Common myeloid progenitor, CD34-positive (primary cell): Measurements from ENCODE around the gene SLC16A8.
A peak's percentile ranks its signal among the peaks of the same experiment; 100 is the strongest.

Experiments used
- CTCF ChIA-PET: fragments of 350-600 bp; sonication (Branson Sonifier 250); formaldehyde crosslinking; loops from one replicate; lab custom pipeline; 2021; ENCODE audit warnings: antibody characterized with exemption; lab: Charles Lee
- POLR2A ChIA-PET: fragments of 350-600 bp; sonication (Branson Sonifier 250); formaldehyde crosslinking; loops from one replicate; lab custom pipeline; 2021; ENCODE audit warnings: antibody characterized with exemption; lab: Charles Lee
- DNase-seq, 3 donors: peaks; one replicate each; pipeline versions ENCODE4 v3.0.0 to v3.0.0-alpha.2; 2013
- H3K27ac ChIP-seq, 2 experiments: 1 replicate in 1 of 2; 2 replicates in 1 of 2; pipeline ENCODE4 v1.7.0; 2013; ENCODE audit warnings: inconsistent platforms in 2 of 2, low read length in 2 of 2, mild to moderate bottlenecking in 2 of 2, low read depth in 1 of 2, moderate library complexity in 1 of 2; ENCODE audit not compliant: severe bottlenecking in 2 of 2, insufficient read depth in 1 of 2, poor library complexity in 1 of 2
- H3K27me3 ChIP-seq, 5 experiments: replicated peaks in 2 of 5; 1 replicate in 3 of 5; 2 replicates in 2 of 5; pipeline versions ENCODE4 v1.6.1 to v1.7.0; 2013; ENCODE audit warnings: low read length in 4 of 5, mild to moderate bottlenecking in 2 of 5, moderate library complexity in 2 of 5, inconsistent platforms in 1 of 5; ENCODE audit not compliant: insufficient read depth in 5 of 5, control insufficient read depth in 4 of 5
- H3K36me3 ChIP-seq, 4 experiments: 1 replicate in 2 of 4; 2 replicates in 2 of 4; pipeline versions ENCODE4 v1.6.1 to v1.7.0; 2013; ENCODE audit warnings: low read length in 3 of 4, control low read depth in 1 of 4, mild to moderate bottlenecking in 1 of 4; ENCODE audit not compliant: control insufficient read depth in 4 of 4, insufficient read depth in 4 of 4
- H3K4me1 ChIP-seq, 4 experiments: 1 replicate in 3 of 4; 2 replicates in 1 of 4; pipeline versions ENCODE4 v1.6.1 to v1.7.1; 2013; ENCODE audit warnings: low read length in 3 of 4, mild to moderate bottlenecking in 3 of 4, control low read depth in 1 of 4, inconsistent platforms in 1 of 4, moderate library complexity in 1 of 4; ENCODE audit not compliant: control insufficient read depth in 4 of 4, insufficient read depth in 4 of 4; ENCODE audit errors: control extremely low read depth in 1 of 4
- H3K4me3 ChIP-seq, 7 experiments: 1 replicate in 4 of 7; 2 replicates in 3 of 7; pipeline versions ENCODE4 v1.5.1 to v1.7.0; 2013; ENCODE audit warnings: mild to moderate bottlenecking in 7 of 7, low read length in 6 of 7, moderate library complexity in 6 of 7, inconsistent platforms in 2 of 7, low read depth in 2 of 7, control low read depth in 1 of 7; ENCODE audit not compliant: insufficient read depth in 4 of 7, control insufficient read depth in 1 of 7; ENCODE audit errors: extremely low read depth in 1 of 7
- H3K9me3 ChIP-seq, 5 experiments: 1 replicate in 4 of 5; 2 replicates in 1 of 5; pipeline versions ENCODE4 v1.6.1 to v1.7.1; 2013; ENCODE audit warnings: low read length in 4 of 5, mild to moderate bottlenecking in 2 of 5, inconsistent platforms in 1 of 5, low read depth in 1 of 5, moderate library complexity in 1 of 5; ENCODE audit not compliant: control insufficient read depth in 4 of 5, insufficient read depth in 2 of 5; ENCODE audit errors: control extremely low read depth in 1 of 5
- WGBS: methylation state at CpG from one replicate; pipeline ENCODE4 v1.1.5; 2013; ENCODE audit not compliant: insufficient coverage; 5-methylcytosine and 5-hydroxymethylcytosine counted together

The SLC16A8 gene

DNA sequence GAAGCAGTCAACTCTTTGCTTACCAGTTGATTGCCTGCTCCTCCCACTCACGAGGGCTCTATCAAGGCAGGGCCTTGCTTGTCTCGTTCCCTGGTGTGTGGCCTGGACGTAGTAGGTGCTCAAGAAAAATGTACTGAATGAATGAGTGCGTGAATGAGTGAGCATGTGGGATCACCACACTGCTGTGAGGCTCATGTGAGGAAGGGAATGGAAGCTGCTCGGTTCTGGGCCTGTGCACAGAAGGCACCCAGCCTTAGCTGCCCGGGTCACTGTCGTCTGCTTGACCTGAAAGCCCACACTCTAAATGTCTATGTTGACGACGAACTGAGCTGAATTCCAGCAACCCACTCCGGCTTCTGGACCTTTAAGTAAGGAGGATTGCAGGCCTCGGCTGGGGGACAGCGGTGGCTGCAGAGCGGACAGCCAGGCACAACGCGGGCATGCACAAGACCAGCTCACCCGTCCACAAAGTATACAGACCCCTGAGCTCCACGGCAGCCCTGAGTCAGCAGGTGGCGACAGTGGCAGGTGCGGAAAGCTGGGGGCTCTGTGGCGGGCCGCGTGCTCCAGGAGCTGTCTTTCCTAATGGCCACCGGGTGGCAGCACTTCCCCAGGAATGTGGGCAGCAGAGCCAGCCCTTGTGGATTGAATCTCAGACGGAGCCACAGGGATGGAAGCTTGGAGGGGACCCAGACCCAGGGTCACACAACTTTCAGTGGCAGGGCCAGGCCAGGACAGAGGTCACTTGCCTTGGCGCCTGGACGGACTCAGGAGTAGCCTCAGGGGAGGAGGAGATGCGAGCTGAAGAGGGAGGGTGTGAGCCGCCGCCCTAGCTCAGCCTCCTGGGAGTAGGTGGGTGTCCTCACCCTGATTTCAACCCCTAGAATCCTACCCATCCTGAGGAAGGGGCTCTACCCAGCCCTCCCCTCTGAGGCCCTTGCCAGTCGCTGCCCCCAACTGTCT, 31.8 kb downstream of the SLC16A8 start:
- no peaks in the 10 kb centered on the region for H3K36me3 ChIP-seq
- ChIA-PET POLR2A (no interaction called here), CTCF (interaction anchor here (0.6 to 2.4 kb wide), 43 partner anchors 8 to 521 kb away, joined by 3 to 16 read pairs (median 4); no protein-coding TSS in a partner anchor)
- H3K4me1 ChIP-seq, result peaks cover 0 to 8% (median under 1%) of the 10 kb centered on the region in 4 experiments
- H3K4me3 ChIP-seq, result no peak overlapping the region
- whole genome bisulfite sequencing, result 45% methylated on average over 24 of the region's 30 CpGs
- H3K9me3 ChIP-seq, result no peaks in the 10 kb centered on the region
- peak; percentile 83 to 88 (median 87) for DNase-seq
- no peaks in the 10 kb centered on the region for H3K27me3 ChIP-seq
- H3K27ac ChIP-seq, result no peak overlapping the region

DNA sequence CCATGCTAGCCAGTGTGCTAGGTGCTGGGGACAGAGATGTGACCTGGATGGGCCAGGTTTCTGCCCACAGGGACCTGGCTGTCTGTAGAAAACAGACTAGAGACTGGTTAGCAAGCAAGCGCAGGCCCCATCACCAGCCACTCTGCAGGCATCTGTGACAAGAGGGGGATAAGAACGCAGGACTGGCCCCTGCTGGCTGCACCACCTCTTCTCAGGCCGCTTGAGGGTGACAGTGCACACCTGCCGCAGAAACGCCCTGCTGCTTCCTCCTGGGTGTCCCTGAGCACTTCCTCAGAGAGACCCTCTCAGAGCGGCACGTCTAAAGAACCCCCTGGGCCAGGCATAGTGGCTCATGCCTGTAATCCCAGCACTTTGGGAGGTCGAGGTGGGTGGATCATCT, 32.7 kb downstream of the SLC16A8 start:
- no peak for DNase-seq
- no peaks in the 10 kb centered on the region for H3K9me3 ChIP-seq
- H3K4me1 ChIP-seq, result peaks cover 0 to 2% (median 0%) of the 10 kb centered on the region in 4 experiments
- ChIA-PET CTCF (interaction anchor here (0.9 to 2.3 kb wide), 12 partner anchors 9 to 161 kb away, joined by 3 to 8 read pairs (median 4); no protein-coding TSS in a partner anchor), POLR2A (no interaction called here)
- no peaks in the 10 kb centered on the region for H3K27me3 ChIP-seq
- 79% methylated on average over 5 of the region's 8 CpGs for WGBS
- H3K4me3 ChIP-seq, result no peak overlapping the region
- no peak overlapping the region for H3K27ac ChIP-seq
- H3K36me3 ChIP-seq, result no peaks in the 10 kb centered on the region

DNA sequence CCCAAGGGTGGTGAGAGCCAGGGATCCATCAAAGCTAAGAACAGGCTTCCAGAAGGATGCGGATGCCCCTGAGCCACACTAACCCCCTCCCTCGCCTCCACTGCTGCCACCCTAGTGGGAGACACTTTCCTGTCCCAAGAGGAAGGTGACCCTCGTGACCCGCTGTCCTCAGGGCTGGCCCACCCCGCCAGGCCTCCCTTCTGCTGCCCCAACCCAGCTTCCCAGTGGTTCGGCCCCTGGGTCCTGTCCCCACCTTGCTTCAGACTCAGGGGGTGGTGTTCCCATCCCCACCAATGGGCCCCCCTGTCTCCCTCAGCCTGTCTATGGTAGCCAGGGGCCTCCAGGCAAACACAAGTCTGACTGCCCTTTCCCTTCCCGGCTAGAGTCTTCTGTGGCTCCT, 33.3 kb downstream of the SLC16A8 start:
- DNase-seq, result no peak
- ChIA-PET POLR2A (no interaction called here), CTCF (interaction anchor here (1.0 kb wide), 1 partner anchor 9 kb away, joined by 3 read pairs; no protein-coding TSS in a partner anchor)
- H3K4me3 ChIP-seq, result no peak overlapping the region
- no peak overlapping the region for H3K27ac ChIP-seq
- H3K4me1 ChIP-seq, result peaks cover 0 to 2% (median 0%) of the 10 kb centered on the region in 4 experiments
- no peaks in the 10 kb centered on the region for H3K9me3 ChIP-seq
- H3K27me3 ChIP-seq, result no peaks in the 10 kb centered on the region
- H3K36me3 ChIP-seq, result no peaks in the 10 kb centered on the region
- WGBS, result 97% methylated on average over 6 of the region's 7 CpGs

DNA sequence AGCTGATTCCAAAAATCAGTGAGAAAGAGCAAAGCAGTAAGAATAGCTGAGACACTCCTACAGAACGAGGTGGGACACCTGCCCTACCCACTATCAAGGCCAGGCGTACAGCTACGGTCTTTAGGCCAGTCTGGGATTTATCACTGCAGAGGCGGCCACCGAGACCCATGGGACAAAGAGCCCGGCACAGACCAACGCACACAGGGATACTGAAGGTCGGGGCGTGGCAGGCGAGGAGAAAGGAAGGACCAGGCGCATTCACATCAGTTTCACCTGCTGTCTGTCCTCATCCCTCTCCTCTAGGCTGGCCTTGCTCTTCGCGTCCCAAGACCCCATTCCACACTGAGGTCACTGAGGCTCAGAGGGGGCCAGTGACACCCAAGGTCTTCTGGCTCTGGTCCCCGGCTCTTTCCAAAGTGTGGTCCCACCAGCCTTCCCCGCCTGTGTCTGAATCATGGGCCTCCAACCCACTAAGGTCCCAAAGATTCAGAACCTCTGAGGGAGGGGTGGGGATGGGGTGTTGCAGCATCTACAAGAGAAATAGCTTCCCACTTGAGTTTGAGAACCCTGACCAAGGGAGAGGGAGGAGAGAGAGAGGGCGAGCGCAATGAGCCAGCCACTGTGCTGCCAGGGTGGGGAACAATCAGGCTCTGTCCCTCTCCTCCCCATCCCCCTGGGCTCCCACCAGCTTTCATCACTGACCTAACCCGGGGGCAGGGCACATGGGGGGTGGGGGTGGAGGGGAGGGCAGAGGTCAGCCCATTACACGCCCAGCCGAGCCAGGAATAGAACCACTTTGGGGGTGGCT, 34.0 kb downstream of the SLC16A8 start:
- POLR2A ChIA-PET, result no interaction called here
- H3K9me3 ChIP-seq, result no peaks in the 10 kb centered on the region
- H3K36me3 ChIP-seq, result no peaks in the 10 kb centered on the region
- no peak overlapping the region for H3K27ac ChIP-seq
- DNase-seq, result no peak
- CTCF ChIA-PET, result interaction anchor here (1.0 to 2.1 kb wide), 3 partner anchors 10 to 180 kb away, joined by 3 to 8 read pairs (median 3); no protein-coding TSS in a partner anchor
- WGBS, result 94% methylated on average over 11 of the region's 20 CpGs
- peaks cover 0 to 2% (median 0%) of the 10 kb centered on the region in 4 experiments for H3K4me1 ChIP-seq
- no peaks in the 10 kb centered on the region for H3K27me3 ChIP-seq
- H3K4me3 ChIP-seq, result no peak overlapping the region

DNA sequence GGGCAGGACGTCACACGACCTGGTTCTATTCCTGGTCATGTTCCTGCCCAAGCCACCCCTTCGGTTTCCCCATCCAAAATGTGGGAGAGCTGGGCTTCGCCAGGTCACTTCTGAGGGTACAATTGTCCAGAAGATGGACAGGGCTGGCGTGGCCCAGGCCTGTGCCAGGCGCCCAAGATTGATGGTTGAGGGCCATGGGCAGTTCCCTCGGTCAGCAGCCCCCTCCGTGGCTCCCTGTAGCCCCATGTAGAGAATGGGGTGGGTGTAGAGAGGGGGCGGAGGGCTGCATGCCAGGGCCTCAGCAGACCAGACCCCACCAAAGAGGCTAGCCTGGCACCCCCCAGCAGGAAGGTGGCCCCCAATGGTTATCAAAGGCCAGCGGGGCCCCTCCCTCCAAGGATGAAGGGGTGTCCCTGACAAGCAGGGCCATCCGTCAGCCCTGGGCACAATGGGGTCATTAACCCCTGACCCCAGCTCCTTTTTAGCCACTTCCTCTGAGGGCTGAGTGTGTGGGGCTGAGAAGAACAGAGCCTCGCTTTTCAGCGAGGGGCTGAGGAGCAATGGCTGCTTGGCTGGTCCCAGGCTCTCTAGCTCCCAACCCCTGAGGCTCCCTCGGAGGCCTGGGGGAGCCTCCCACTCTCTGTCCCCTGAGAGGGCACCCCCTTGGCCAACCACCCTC, 37.8 kb downstream of the SLC16A8 start:
- ChIA-PET CTCF (no interaction called here), POLR2A (no interaction called here)
- Histone ChIP-seq H3K4me1 (peaks cover 4 to 20% (median 13%) of the 10 kb centered on the region in 4 experiments), H3K9me3 (no peaks in the 10 kb centered on the region), H3K4me3 (no peak overlapping the region), H3K27ac (no peak overlapping the region), H3K27me3 (no peaks in the 10 kb centered on the region), H3K36me3 (no peaks in the 10 kb centered on the region)
- DNase-seq, result no peak
- whole genome bisulfite sequencing, result 95% methylated on average over 12 of the region's 14 CpGs

DNA sequence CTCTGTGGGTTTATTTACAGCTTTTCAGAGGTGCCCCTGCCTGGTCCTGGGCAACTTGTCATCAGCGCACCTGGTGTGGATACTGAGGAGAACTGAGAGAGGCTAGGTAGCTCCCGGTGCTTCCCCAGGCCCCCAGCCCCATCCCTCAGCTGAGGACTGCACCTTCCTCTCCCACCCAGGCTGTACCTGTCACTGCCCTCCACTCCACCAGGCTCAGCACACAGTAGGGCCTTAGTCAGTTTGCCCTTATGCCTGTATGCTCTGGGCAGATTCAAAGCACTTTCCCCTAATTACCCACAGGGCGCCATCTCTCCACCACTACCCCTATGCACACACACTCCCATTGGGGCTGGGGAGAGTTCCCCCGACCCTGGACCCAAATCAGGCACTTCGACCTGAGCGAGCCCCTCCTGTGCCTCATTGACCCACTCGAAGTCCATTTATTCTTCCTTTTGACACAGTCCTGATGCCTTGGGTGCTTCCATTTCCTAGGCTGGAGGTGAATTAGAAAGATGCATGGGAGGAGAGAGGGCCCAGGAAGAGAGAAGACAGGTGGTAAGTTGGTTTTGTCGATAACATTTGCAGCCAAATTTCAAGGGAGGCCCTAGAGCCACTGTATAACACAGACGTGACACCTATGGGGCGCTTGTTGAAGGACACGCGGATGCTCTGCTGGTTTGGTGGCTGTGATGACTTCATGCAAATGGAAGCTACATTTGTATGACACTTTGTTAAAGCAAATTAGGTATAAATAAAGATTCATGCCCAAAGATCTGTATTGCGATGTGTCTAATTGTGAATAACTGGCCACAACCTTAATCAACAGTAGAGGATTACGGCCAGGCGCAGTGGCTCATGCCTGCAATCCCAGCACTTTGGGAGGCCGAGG, 40.6 kb downstream of the SLC16A8 start:
- ChIA-PET CTCF (interaction anchor here (0.7 to 1.4 kb wide), 3 partner anchors 9 kb away, joined by 3 to 7 read pairs (median 3); no protein-coding TSS in a partner anchor), POLR2A (interaction anchor here (0.5 kb wide), 1 partner anchor 29 kb away, joined by 4 read pairs; no protein-coding TSS in a partner anchor)
- no peaks in the 10 kb centered on the region for H3K36me3 ChIP-seq
- no peak overlapping the region for H3K27ac ChIP-seq
- WGBS, result 99% methylated on average over 12 of the region's 16 CpGs
- no peaks in the 10 kb centered on the region for H3K9me3 ChIP-seq
- H3K27me3 ChIP-seq, result no peaks in the 10 kb centered on the region
- H3K4me3 ChIP-seq, result no peak overlapping the region
- peaks cover 4 to 20% (median 13%) of the 10 kb centered on the region in 4 experiments for H3K4me1 ChIP-seq
- DNase-seq, result no peak
